Neural progenitor cell (in vitro differentiated cells): ENCODE data around the gene CCSER2. TPM values are rescaled to one million over a fixed set of nuclear protein-coding genes. Genes with fewer than 3 reads are reported as not detected.

Source experiments
- DNase-seq: peaks from one replicate; pipeline ENCODE4 v3.0.0-alpha.2; 2016; ENCODE audit warnings: low spot score
- H2AFZ ChIP-seq: fragments of 200-600 bp; sonication (generic); replicated peaks from 2 replicates; pipeline ENCODE4 v1.6.1; 2016; ENCODE audit warnings: antibody characterized with exemption
- H3F3A ChIP-seq: fragments of 200-600 bp; sonication (generic); 2 replicates; pipeline ENCODE4 v1.6.1; 2016; ENCODE audit warnings: antibody characterized with exemption, low read depth
- H3K27ac ChIP-seq: fragments of 200-600 bp; sonication (generic); 2 replicates; pipeline ENCODE4 v1.5.1; 2016; ENCODE audit warnings: mild to moderate bottlenecking
- H3K27me3 ChIP-seq: fragments of 200-600 bp; sonication (generic); 2 replicates; pipeline ENCODE4 v1.6.1; 2016; ENCODE audit warnings: mild to moderate bottlenecking, moderate library complexity
- H3K36me3 ChIP-seq: fragments of 200-600 bp; sonication (generic); 2 replicates; pipeline ENCODE4 v1.5.1; 2016
- H3K4me1 ChIP-seq: fragments of 200-600 bp; sonication (generic); 2 replicates; pipeline ENCODE4 v1.6.1; 2016; ENCODE audit warnings: mixed run types
- H3K4me2 ChIP-seq: fragments of 200-600 bp; sonication (generic); 2 replicates; pipeline ENCODE4 v1.6.1; 2016
- H3K4me3 ChIP-seq: fragments of 200-600 bp; sonication (generic); 2 replicates; pipeline ENCODE4 v1.5.1; 2016
- H3K79me2 ChIP-seq: fragments of 200-600 bp; sonication (generic); 2 replicates; pipeline ENCODE4 v1.6.1; 2016; ENCODE audit warnings: low read depth
- H3K9ac ChIP-seq: fragments of 200-600 bp; sonication (generic); 2 replicates; pipeline ENCODE4 v1.6.1; 2016
- H3K9me3 ChIP-seq: fragments of 200-600 bp; sonication (generic); 2 replicates; pipeline ENCODE4 v1.5.1; 2016; ENCODE audit warnings: low read depth
- H4K20me1 ChIP-seq: fragments of 200-600 bp; sonication (generic); 2 replicates; pipeline ENCODE4 v1.6.1; 2016; ENCODE audit warnings: low read depth
- H3K27ac Mint-ChIP-seq: 3 replicates; pipeline ENCODE4 v1.8.0; 2021; ENCODE audit warnings: mixed read lengths
- H3K27me3 Mint-ChIP-seq: 2 replicates; pipeline ENCODE4 v1.8.0; 2022; ENCODE audit warnings: low read depth, mild to moderate bottlenecking, inconsistent platforms, moderate library complexity, mixed read lengths; ENCODE audit not compliant: insufficient read depth
- H3K36me3 Mint-ChIP-seq: 3 replicates; pipeline ENCODE4 v1.8.0; 2021; ENCODE audit warnings: mixed read lengths
- H3K4me1 Mint-ChIP-seq: 3 replicates; pipeline ENCODE4 v1.8.0; 2021; ENCODE audit warnings: mixed read lengths
- H3K4me3 Mint-ChIP-seq: 3 replicates; pipeline ENCODE4 v1.8.0; 2021; ENCODE audit warnings: mild to moderate bottlenecking, moderate library complexity, mixed read lengths
- H3K9me3 Mint-ChIP-seq: 3 replicates; pipeline ENCODE4 v1.8.0; 2020; ENCODE audit warnings: mixed read lengths
- CTCF ChIP-seq: fragments of 200-600 bp; sonication (generic); IDR thresholded peaks from 2 replicates; pipeline ENCODE4 v1.5.1; 2017; ENCODE audit warnings: antibody characterized with exemption, mild to moderate bottlenecking
- EZH2 ChIP-seq: fragments of 200-600 bp; sonication (generic); IDR thresholded peaks from 2 replicates; pipeline ENCODE4 v1.6.1; 2017; ENCODE audit warnings: antibody characterized with exemption, mild to moderate bottlenecking, moderate library complexity
- EZH2phosphoT487 ChIP-seq: fragments of 200-600 bp; sonication (generic); IDR thresholded peaks from 2 replicates; pipeline ENCODE4 v1.6.1; 2017; ENCODE audit warnings: antibody characterized with exemption
- total RNA-seq: library from RNA; depleted of rRNA; stranded (reverse); fragments of >200 nt; gene quantifications from 2 replicates; pipeline ENCODE4 v1.2.3, GENCODE V29; 2015; ENCODE audit warnings: low replicate concordance

CCSER2 gene
- total RNA-seq, 1 donor from 2014 or later = 39.3 TPM

- H3K4me3 Mint-ChIP-seq = no peak overlapping the region
- Histone ChIP-seq H3K4me2 (no peak overlapping the region), H3K79me2 (peaks cover 83% of the 10 kb centered on the region), H3K27ac (no peak overlapping the region), H2AFZ (no peak overlapping the region), H3F3A (peaks cover 5% of the 10 kb centered on the region), H3K9ac (no peak overlapping the region), H4K20me1 (peaks cover 29% of the 10 kb centered on the region), H3K4me3 (no peak overlapping the region), H3K9me3 (no peaks in the 10 kb centered on the region), H3K36me3 (no peaks in the 10 kb centered on the region), H3K27me3 (no peaks in the 10 kb centered on the region), H3K4me1 (peaks cover 7% of the 10 kb centered on the region)
- peaks cover 4% of the 10 kb centered on the region for H3K36me3 Mint-ChIP-seq
- H3K27me3 Mint-ChIP-seq = no peaks in the 10 kb centered on the region
- no peaks in the 10 kb centered on the region for H3K9me3 Mint-ChIP-seq
- no peak for DNase-seq
- peaks cover 15% of the 10 kb centered on the region for H3K4me1 Mint-ChIP-seq
- H3K27ac Mint-ChIP-seq = no peak overlapping the region
- TF ChIP-seq CTCF (no peak), EZH2phosphoT487 (no peak), EZH2 (no peak)
These were observed 32.4 kb downstream of the CCSER2 start for GRCh38 chr10:84360637-84361365.

GRCh38 chr10:84365335-84365881, 37.0 kb downstream of the CCSER2 start:
- Histone ChIP-seq H3K4me2 (no peak overlapping the region), H3K9ac (no peak overlapping the region), H3K79me2 (peaks cover 72% of the 10 kb centered on the region), H3K4me3 (no peak overlapping the region), H2AFZ (no peak overlapping the region), H3K27ac (no peak overlapping the region), H3K9me3 (no peaks in the 10 kb centered on the region), H3F3A (peaks cover 5% of the 10 kb centered on the region), H4K20me1 (peaks cover 28% of the 10 kb centered on the region), H3K36me3 (no peaks in the 10 kb centered on the region), H3K4me1 (peaks cover 17% of the 10 kb centered on the region), H3K27me3 (no peaks in the 10 kb centered on the region)
- DNase-seq = no peak
- TF ChIP-seq EZH2phosphoT487 = no peak
- TF ChIP-seq EZH2 = no peak
- no peak for TF ChIP-seq CTCF
- no peak overlapping the region for H3K27ac Mint-ChIP-seq
- no peaks in the 10 kb centered on the region for H3K27me3 Mint-ChIP-seq
- peaks cover 8% of the 10 kb centered on the region for H3K4me1 Mint-ChIP-seq
- no peak overlapping the region for H3K4me3 Mint-ChIP-seq
- peaks cover 4% of the 10 kb centered on the region for H3K36me3 Mint-ChIP-seq
- peaks cover 6% of the 10 kb centered on the region for H3K9me3 Mint-ChIP-seq

GRCh38 chr10:84366041-84366440, 37.7 kb downstream of the CCSER2 start:
- H3K9me3 ChIP-seq = no peaks in the 10 kb centered on the region
- H3K4me1 ChIP-seq = peaks cover 12% of the 10 kb centered on the region
- no peak overlapping the region for H3K4me3 ChIP-seq
- H3K9me3 Mint-ChIP-seq = peaks cover 6% of the 10 kb centered on the region
- no peak for TF ChIP-seq EZH2
- no peak for TF ChIP-seq EZH2phosphoT487
- no peak for TF ChIP-seq CTCF
- H3K9ac ChIP-seq = no peak overlapping the region
- DNase-seq = no peak
- no peaks in the 10 kb centered on the region for H3K27me3 Mint-ChIP-seq
- H3K27ac Mint-ChIP-seq = no peak overlapping the region
- H3K36me3 ChIP-seq = peaks cover 3% of the 10 kb centered on the region
- H3F3A ChIP-seq = no peaks in the 10 kb centered on the region
- H3K36me3 Mint-ChIP-seq = peaks cover 5% of the 10 kb centered on the region
- H3K4me2 ChIP-seq = no peak overlapping the region
- H3K27ac ChIP-seq = no peak overlapping the region
- no peaks in the 10 kb centered on the region for H3K27me3 ChIP-seq
- peaks cover 69% of the 10 kb centered on the region for H3K79me2 ChIP-seq
- H3K4me3 Mint-ChIP-seq = no peak overlapping the region
- no peak overlapping the region for H2AFZ ChIP-seq
- H3K4me1 Mint-ChIP-seq = peaks cover 2% of the 10 kb centered on the region
- peaks cover 24% of the 10 kb centered on the region for H4K20me1 ChIP-seq
